ENCODE results near the gene PHLDB1.
"Not testable (repeated sequence)": the region's sequence is repeated elsewhere in the genome, so short reads cannot be mapped to it uniquely, and the experiment has no call there.

Gene PHLDB1

GRCh38 chr11:118572061-118572980, 35.1 kb upstream of the PHLDB1 start, which contains the start of gene ARCN1:
ARCN1 (plus strand) TSS chr11:118572409; CDS start chr11:118572548, 139 bp downstream.
- Histone ChIP-seq H3K4me3 (ENCODE audit: low read depth, low read length) (peak within 1 kb of the TSS; percentile 97), H3K27ac (peak within 1 kb of the TSS; percentile 98)
- DNase-seq = peak; percentile 44

GRCh38 chr11:118572981-118573550, 34.3 kb upstream of the PHLDB1 start:
- H3K36me3 ChIP-seq (replicated peaks) = peaks cover 9% of the 10 kb centered on the region
- peak; percentile 62 for DNase-seq
- no peaks in the 10 kb centered on the region for H3K27me3 ChIP-seq (replicated peaks)
- H3K4me3 ChIP-seq (ENCODE audit: low read depth, low read length) = peak overlapping the region; percentile 97
- H3K27ac ChIP-seq = peak overlapping the region; percentile 98
- in situ Hi-C loops (cut with HindIII; ENCODE audit: low pct_ligation_motif_present, low sequenced_read_pairs) = no loop called here
- TF ChIP-seq CTCF (IDR thresholded peaks at IDR 0.05; ENCODE audit: low read depth, low read length, missing control alignments) = no peak

More at GRCh38 chr11:118572061-118572980, 35.1 kb upstream of the PHLDB1 start, which contains the start of gene ARCN1:
- Histone ChIP-seq H3K36me3 (replicated peaks) (peaks cover 9% of the 10 kb centered on the region), H3K27me3 (replicated peaks) (no peaks in the 10 kb centered on the region)
- TF ChIP-seq CTCF (IDR thresholded peaks at IDR 0.05; ENCODE audit: low read depth, low read length, missing control alignments) = peak; percentile 3
- in situ Hi-C loops (cut with HindIII; ENCODE audit: low pct_ligation_motif_present, low sequenced_read_pairs) = no loop called here

- in situ Hi-C loops (cut with HindIII; ENCODE audit: low pct_ligation_motif_present, low sequenced_read_pairs) = no loop called here
- Histone ChIP-seq H3K36me3 (replicated peaks) (peaks cover 9% of the 10 kb centered on the region), H3K4me3 (ENCODE audit: low read depth, low read length) (peak overlapping the region; percentile 97), H3K27me3 (replicated peaks) (no peaks in the 10 kb centered on the region), H3K27ac (no peak overlapping the region)
- no peak for DNase-seq
- TF ChIP-seq CTCF (IDR thresholded peaks at IDR 0.05; ENCODE audit: low read depth, low read length, missing control alignments) = no peak
Measured at GRCh38 chr11:118574636-118575035, 32.8 kb upstream of the PHLDB1 start.

GRCh38 chr11:118577995-118578394, 29.4 kb upstream of the PHLDB1 start:
- DNase-seq; H3K27ac ChIP-seq; H3K4me3 ChIP-seq (ENCODE audit: low read depth, low read length); in situ Hi-C loops (cut with HindIII; ENCODE audit: low pct_ligation_motif_present, low sequenced_read_pairs); H3K27me3 ChIP-seq (replicated peaks): not testable (repeated sequence)
- H3K36me3 ChIP-seq (replicated peaks) = peaks cover 21% of the 10 kb centered on the region

- in situ Hi-C loops (cut with HindIII; ENCODE audit: low pct_ligation_motif_present, low sequenced_read_pairs) = no loop called here
- no peak for TF ChIP-seq CTCF (IDR thresholded peaks at IDR 0.05; ENCODE audit: low read depth, low read length, missing control alignments)
- DNase-seq = no peak
- Histone ChIP-seq H3K27ac (no peak overlapping the region), H3K27me3 (replicated peaks) (no peaks in the 10 kb centered on the region), H3K4me3 (ENCODE audit: low read depth, low read length) (no peak overlapping the region), H3K36me3 (replicated peaks) (peaks cover 46% of the 10 kb centered on the region)
Measured at GRCh38 chr11:118581057-118581456, 26.4 kb upstream of the PHLDB1 start.

- TF ChIP-seq CTCF (IDR thresholded peaks at IDR 0.05; ENCODE audit: low read depth, low read length, missing control alignments) = no peak
- Histone ChIP-seq H3K27ac (no peak overlapping the region), H3K36me3 (replicated peaks) (peaks cover 90% of the 10 kb centered on the region), H3K27me3 (replicated peaks) (no peaks in the 10 kb centered on the region), H3K4me3 (ENCODE audit: low read depth, low read length) (no peak overlapping the region)
- no peak for DNase-seq
- in situ Hi-C loops (cut with HindIII; ENCODE audit: low pct_ligation_motif_present, low sequenced_read_pairs) = no loop called here
Measured at GRCh38 chr11:118587952-118588351, 19.5 kb upstream of the PHLDB1 start.

All from brain microvascular endothelial cell (primary cell).